Type B pancreatic cell (in vitro differentiated cells): ENCODE measurements around the gene MAGEA10. TPM values are rescaled to one million over a fixed set of nuclear protein-coding genes. Genes with fewer than 3 reads are reported as not detected.

ENCODE experiments used
- DNase-seq: peaks from one replicate; pipeline ENCODE4 v3.0.0; 2021; ENCODE audit warnings: mixed read lengths; ENCODE audit not compliant: unreplicated experiment; ENCODE audit errors: extremely low spot score
- H3K27ac Mint-ChIP-seq: 2 replicates; pipeline ENCODE4 v1.8.0; 2021; ENCODE audit warnings: mild to moderate bottlenecking, mixed read lengths
- H3K27me3 Mint-ChIP-seq: 2 replicates; pipeline ENCODE4 v1.8.0; 2021; ENCODE audit warnings: mixed read lengths
- H3K36me3 Mint-ChIP-seq: 2 replicates; pipeline ENCODE4 v1.8.0; 2021; ENCODE audit warnings: mixed read lengths
- H3K4me1 Mint-ChIP-seq: one replicate; pipeline ENCODE4 v1.8.0; 2021; ENCODE audit warnings: mixed read lengths; ENCODE audit not compliant: unreplicated experiment
- H3K4me3 Mint-ChIP-seq: 2 replicates; pipeline ENCODE4 v1.8.0; 2021; ENCODE audit warnings: mild to moderate bottlenecking, mixed read lengths
- H3K9me3 Mint-ChIP-seq: 2 replicates; pipeline ENCODE4 v1.8.0; 2021; ENCODE audit warnings: mixed read lengths
- total RNA-seq: library from RNA; stranded (reverse); gene quantifications from 2 replicates; pipeline ENCODE4 v1.2.1, GENCODE V29; 2021; ENCODE audit warnings: low replicate concordance
- TF ChIP-seq, protein P1 (sequence below): fragments of 200-600 bp; sonication (generic); conservative IDR thresholded peaks from 2 replicates; pipeline ENCODE4 v1.5.0; 2021; ENCODE audit warnings: antibody characterized with exemption, mild to moderate bottlenecking

MAGEA10 gene
- total RNA-seq, 1 donor from 2014 or later, result not detected

DNA sequence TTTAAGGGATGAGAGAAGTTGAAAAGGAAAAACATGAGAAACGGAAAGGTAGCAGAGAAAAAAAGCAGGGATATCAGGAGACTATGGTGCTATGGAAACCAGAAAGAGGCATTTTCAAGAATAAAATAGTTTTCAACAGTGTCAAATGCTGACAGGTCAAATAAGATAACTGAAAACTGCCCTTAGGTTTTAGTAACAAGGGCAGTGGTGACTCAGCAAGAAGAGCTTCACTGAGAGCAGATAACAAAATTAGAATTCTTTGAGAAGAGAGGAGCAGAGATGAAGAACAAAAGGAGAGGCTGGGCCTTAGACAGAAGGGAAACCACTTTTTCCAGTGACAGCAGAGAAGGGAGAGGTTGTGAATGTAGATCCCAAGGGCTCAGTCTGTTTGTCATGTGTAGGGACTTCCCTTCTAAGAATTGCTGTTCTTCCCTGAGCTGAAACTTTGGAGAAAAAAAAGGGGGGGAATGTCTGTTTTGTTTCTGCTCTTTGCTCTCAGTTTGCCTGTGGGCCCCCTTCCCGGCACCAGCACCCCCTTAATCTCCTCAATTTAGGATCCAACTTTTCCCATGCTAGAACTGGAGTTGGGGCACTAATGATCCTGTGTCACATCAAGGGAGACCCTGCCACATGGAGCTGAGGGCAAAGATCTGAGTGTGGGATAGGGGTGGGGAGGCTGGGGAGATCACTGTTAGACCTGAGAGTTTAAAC, 26.8 kb upstream of the MAGEA10 start:
- no peak overlapping the region for H3K27ac Mint-ChIP-seq
- no peaks in the 10 kb centered on the region for H3K9me3 Mint-ChIP-seq
- TF ChIP-seq, protein P1, sequence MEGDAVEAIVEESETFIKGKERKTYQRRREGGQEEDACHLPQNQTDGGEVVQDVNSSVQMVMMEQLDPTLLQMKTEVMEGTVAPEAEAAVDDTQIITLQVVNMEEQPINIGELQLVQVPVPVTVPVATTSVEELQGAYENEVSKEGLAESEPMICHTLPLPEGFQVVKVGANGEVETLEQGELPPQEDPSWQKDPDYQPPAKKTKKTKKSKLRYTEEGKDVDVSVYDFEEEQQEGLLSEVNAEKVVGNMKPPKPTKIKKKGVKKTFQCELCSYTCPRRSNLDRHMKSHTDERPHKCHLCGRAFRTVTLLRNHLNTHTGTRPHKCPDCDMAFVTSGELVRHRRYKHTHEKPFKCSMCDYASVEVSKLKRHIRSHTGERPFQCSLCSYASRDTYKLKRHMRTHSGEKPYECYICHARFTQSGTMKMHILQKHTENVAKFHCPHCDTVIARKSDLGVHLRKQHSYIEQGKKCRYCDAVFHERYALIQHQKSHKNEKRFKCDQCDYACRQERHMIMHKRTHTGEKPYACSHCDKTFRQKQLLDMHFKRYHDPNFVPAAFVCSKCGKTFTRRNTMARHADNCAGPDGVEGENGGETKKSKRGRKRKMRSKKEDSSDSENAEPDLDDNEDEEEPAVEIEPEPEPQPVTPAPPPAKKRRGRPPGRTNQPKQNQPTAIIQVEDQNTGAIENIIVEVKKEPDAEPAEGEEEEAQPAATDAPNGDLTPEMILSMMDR, result no peak
- no peak overlapping the region for H3K4me3 Mint-ChIP-seq
- no peaks in the 10 kb centered on the region for H3K36me3 Mint-ChIP-seq
- H3K4me1 Mint-ChIP-seq, result no peaks in the 10 kb centered on the region
- no peak for DNase-seq
- no peaks in the 10 kb centered on the region for H3K27me3 Mint-ChIP-seq

DNA sequence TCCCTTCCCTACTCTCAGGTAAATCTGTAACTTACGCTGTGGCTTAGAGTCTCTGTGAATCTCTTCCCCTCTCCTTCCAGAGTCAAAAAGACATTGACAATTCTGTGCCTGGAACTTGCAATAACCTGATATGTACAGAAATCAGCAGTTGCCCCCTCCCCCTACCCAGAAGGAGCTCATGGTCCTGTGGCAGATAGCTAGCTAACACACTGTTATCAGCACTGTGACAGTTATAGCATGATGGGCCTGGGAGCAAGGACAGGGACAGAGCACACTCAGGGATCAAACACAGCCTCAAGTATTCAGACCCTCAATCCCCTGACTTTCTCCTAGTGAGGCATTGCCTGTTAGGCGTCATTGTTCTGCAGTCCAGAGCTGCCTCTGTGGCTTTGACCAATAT, 18.7 kb upstream of the MAGEA10 start:
- H3K9me3 Mint-ChIP-seq, result no peaks in the 10 kb centered on the region
- TF ChIP-seq, protein P1, result no peak
- no peaks in the 10 kb centered on the region for H3K4me1 Mint-ChIP-seq
- H3K27me3 Mint-ChIP-seq, result no peaks in the 10 kb centered on the region
- H3K27ac Mint-ChIP-seq, result no peak overlapping the region
- no peak overlapping the region for H3K4me3 Mint-ChIP-seq
- DNase-seq, result no peak
- no peaks in the 10 kb centered on the region for H3K36me3 Mint-ChIP-seq

- H3K36me3 Mint-ChIP-seq, result no peaks in the 10 kb centered on the region
- H3K27ac Mint-ChIP-seq, result no peak overlapping the region
- no peak for DNase-seq
- H3K27me3 Mint-ChIP-seq, result no peaks in the 10 kb centered on the region
- H3K4me1 Mint-ChIP-seq, result no peaks in the 10 kb centered on the region
- TF ChIP-seq, protein P1, result no peak
- no peaks in the 10 kb centered on the region for H3K9me3 Mint-ChIP-seq
- H3K4me3 Mint-ChIP-seq, result no peak overlapping the region
Observed at GRCh38 chrX:152155766-152156310, 17.5 kb upstream of the MAGEA10 start.

DNA sequence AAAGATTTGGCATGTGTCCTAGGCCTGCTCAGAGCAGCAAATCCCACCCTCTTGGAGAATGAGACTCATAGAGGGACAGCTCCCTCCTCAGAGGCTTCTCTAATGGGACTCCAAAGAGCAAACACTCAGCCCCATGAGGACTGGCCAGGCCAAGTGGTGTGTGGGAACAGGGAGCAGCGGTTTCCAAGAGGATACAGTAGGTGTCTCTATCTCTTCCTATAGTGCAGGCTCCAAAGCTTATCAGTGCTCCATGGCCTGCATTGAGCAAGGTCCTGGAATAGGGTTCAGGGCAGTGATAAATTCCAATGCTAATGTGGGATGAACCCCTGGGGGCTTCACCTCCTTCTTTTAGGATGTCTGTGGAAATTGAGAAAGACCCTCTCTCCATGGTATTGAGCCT, 15.7 kb upstream of the MAGEA10 start:
- Mint-ChIP-seq H3K36me3 (no peaks in the 10 kb centered on the region), H3K9me3 (no peaks in the 10 kb centered on the region), H3K27ac (no peak overlapping the region), H3K4me1 (no peaks in the 10 kb centered on the region), H3K4me3 (no peak overlapping the region), H3K27me3 (no peaks in the 10 kb centered on the region)
- TF ChIP-seq, protein P1, result no peak
- no peak for DNase-seq

DNA sequence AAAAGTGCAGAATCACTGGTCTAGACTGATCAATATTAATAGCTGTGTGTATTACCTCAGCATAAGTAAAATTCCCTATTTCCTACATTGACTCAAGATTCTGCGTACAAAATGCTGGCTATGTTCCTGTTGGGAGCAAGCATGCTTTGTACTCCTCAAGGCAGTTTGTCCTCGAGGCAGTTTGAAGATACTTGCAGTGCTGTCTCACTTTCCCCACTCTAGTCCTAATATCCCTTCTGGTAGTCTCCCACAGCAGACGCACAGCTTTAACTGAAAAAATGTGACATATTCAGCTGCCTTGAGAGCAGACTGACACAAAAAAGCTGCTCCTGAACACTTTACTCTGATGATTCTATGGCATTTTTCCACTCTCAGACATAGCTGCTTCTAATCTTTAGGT, 12.9 kb upstream of the MAGEA10 start:
- H3K27me3 Mint-ChIP-seq, result no peaks in the 10 kb centered on the region
- no peaks in the 10 kb centered on the region for H3K9me3 Mint-ChIP-seq
- no peak for DNase-seq
- H3K4me3 Mint-ChIP-seq, result no peak overlapping the region
- H3K4me1 Mint-ChIP-seq, result no peaks in the 10 kb centered on the region
- TF ChIP-seq, protein P1, result no peak
- H3K27ac Mint-ChIP-seq, result no peak overlapping the region
- no peaks in the 10 kb centered on the region for H3K36me3 Mint-ChIP-seq
